ENCODE data around the gene CNTNAP2. TPM values are rescaled to one million over a fixed set of nuclear protein-coding genes. Genes with fewer than 3 reads are reported as not detected.
A peak's percentile ranks its signal among the peaks of the same experiment; 100 is the strongest.

The CNTNAP2 gene
- total RNA-seq, 1 experiment from 2014 or later, result 64.5 TPM

- WGBS (ENCODE audit: extremely low coverage, insufficient read length, low lambda C conversion rate), result no CpG with 5 or more reads among the region's 4 CpGs
- peaks cover 15 to 22% of the 10 kb centered on the region in 2 experiments for H3K9me3 Mint-ChIP-seq
- TF ChIP-seq CTCF (conservative IDR thresholded peaks at IDR 0.05), result no peak
Measured at GRCh38 chr7:147605323-147605722, 1488.7 kb downstream of the CNTNAP2 start.

More at GRCh38 chr7:147605323-147605722, 1488.7 kb downstream of the CNTNAP2 start:
- H4K8ac ChIP-seq (replicated peaks; ENCODE audit: insufficient read length, low read depth, low read length), result no peak overlapping the region
- peak overlapping the region; percentile 48 for H3K4me2 ChIP-seq (ENCODE audit: insufficient read depth, insufficient read length, low read length)
- H2BK15ac ChIP-seq (ENCODE audit: low read depth, low read length), result no peak overlapping the region
- no peaks in the 10 kb centered on the region for H4K20me1 ChIP-seq (ENCODE audit: control insufficient read depth, insufficient read depth, insufficient read length)
- no peak overlapping the region for H2AK5ac ChIP-seq (ENCODE audit: insufficient read length, low read length)
- H4K91ac ChIP-seq (ENCODE audit: insufficient read length, low read depth, low read length), result no peak overlapping the region
- DNase-seq, result no peak
- peaks cover 52% of the 10 kb centered on the region for H3K27me3 Mint-ChIP-seq (ENCODE audit: low read depth)
- H3K79me1 ChIP-seq (ENCODE audit: insufficient read depth, low read depth, low read length, poor library complexity, severe bottlenecking), result no peaks in the 10 kb centered on the region
- H3K18ac ChIP-seq (ENCODE audit: insufficient read length, low read depth, low read length), result no peak overlapping the region
- H3T11ph ChIP-seq (ENCODE audit: low read length), result no peak overlapping the region
- peak overlapping the region in 1 of 2 experiments; percentile 31; a peak in 2 of 5 replicates for H3K4me3 Mint-ChIP-seq
- no peak overlapping the region for H2BK12ac ChIP-seq (ENCODE audit: insufficient read length, low read depth, low read length)
- H3K9me3 ChIP-seq (ENCODE audit: control insufficient read depth, low read depth, low read length), result no peaks in the 10 kb centered on the region
- peaks cover 13% of the 10 kb centered on the region for H3K4me1 ChIP-seq (ENCODE audit: insufficient read depth, low read length)
- no peak overlapping the region for H3K14ac ChIP-seq (ENCODE audit: insufficient read depth, low read length)
- H2AFZ ChIP-seq (ENCODE audit: low read length), result no peak overlapping the region
- H2BK5ac ChIP-seq (ENCODE audit: insufficient read length, low read length), result no peak overlapping the region
- no peaks in the 10 kb centered on the region for H3K79me2 ChIP-seq (ENCODE audit: insufficient read depth, low read length)
- peak overlapping the region; percentile 2 for H3K9ac ChIP-seq (ENCODE audit: extremely low read depth, insufficient read length, low read length)
- no peak overlapping the region for H3K56ac ChIP-seq (ENCODE audit: insufficient read length, low read depth, low read length)
- no peak overlapping the region for H3K4ac ChIP-seq (ENCODE audit: low read depth, low read length)
- no peaks in the 10 kb centered on the region for H3K23me2 ChIP-seq (ENCODE audit: insufficient read length, low read depth, low read length, poor library complexity, severe bottlenecking)
- H3K27me3 ChIP-seq (ENCODE audit: insufficient read depth, low read length), result no peaks in the 10 kb centered on the region
- no peak overlapping the region for H4K5ac ChIP-seq (ENCODE audit: insufficient read length, low read depth, low read length)
- H3K36me3 Mint-ChIP-seq (ENCODE audit: insufficient read depth in 1 of 3, low read depth in 3 of 3), result peaks cover 0 to 12% (median 9%) of the 10 kb centered on the region in 3 experiments; a peak in 6 of 7 replicates
- peaks cover 36 to 59% of the 10 kb centered on the region in 2 experiments for H3K4me1 Mint-ChIP-seq
- no peak overlapping the region for H2BK120ac ChIP-seq (ENCODE audit: low read depth, low read length, poor library complexity, severe bottlenecking)
- H3K23ac ChIP-seq (ENCODE audit: insufficient read length, low read depth, low read length), result no peak overlapping the region
- peak overlapping the region in 2 of 3 experiments; percentile 17 to 50; a peak in 2 of 7 replicates for H3K27ac Mint-ChIP-seq
- peak overlapping the region; percentile 25 for H3K27ac ChIP-seq (ENCODE audit: insufficient read length, low read depth, low read length)
- no peak overlapping the region for H2BK20ac ChIP-seq (ENCODE audit: low read depth, low read length, poor library complexity, severe bottlenecking)
